Endothelial cell of umbilical vein (primary cell): ENCODE data around the gene TADA2A. TPM values are rescaled to one million over a fixed set of nuclear protein-coding genes. Genes with fewer than 3 reads are reported as not detected.

Experiments used
- BruUV-seq: library from RNA; stranded (reverse); fragments of 400-500 nt; replicated peaks from 2 replicates; lab custom pipeline; 2021; lab: Mats Ljungman, UMichigan
- CTCF ChIA-PET: fragments of 300-600, 350-600 bp; sonication (Branson Sonifier 250); formaldehyde crosslinking; loops from one replicate; lab custom pipeline; 2021; ENCODE audit warnings: antibody characterized with exemption, inconsistent platforms; lab: Charles Lee
- POLR2A ChIA-PET: fragments of 300-600, 350-600 bp; sonication (Branson Sonifier 250); formaldehyde crosslinking; loops from one replicate; lab custom pipeline; 2021; ENCODE audit warnings: antibody characterized with exemption, inconsistent platforms; lab: Charles Lee
- DNase-seq: peaks from one replicate; pipeline ENCODE4 v3.0.0-alpha.2; 2011; ENCODE audit warnings: low read depth, low spot score
- FAIRE-seq: peaks from 2 replicates; lab custom pipeline; 2011; peaks lifted over from hg19 to GRCh38; lab: Jason Lieb, UNC
- H2AFZ ChIP-seq: 2 replicates; pipeline ENCODE4 v1.6.0; 2012; ENCODE audit warnings: low read depth, low read length, control low read depth, inconsistent platforms
- H3K27ac ChIP-seq: 2 replicates; pipeline ENCODE4 v1.5.1; 2011; ENCODE audit warnings: low read depth, mild to moderate bottlenecking, control low read depth, low read length, moderate library complexity; ENCODE audit not compliant: insufficient read depth
- H3K27me3 ChIP-seq, 2 experiments: 2 replicates each; pipeline versions ENCODE4 v1.6.0 to v1.6.1; 2011; ENCODE audit warnings: low read length in 2 of 2, mixed read lengths in 1 of 2; ENCODE audit not compliant: control insufficient read depth in 2 of 2, insufficient read depth in 2 of 2
- H3K36me3 ChIP-seq, 2 experiments: 2 replicates in 1 of 2; 3 replicates in 1 of 2; pipeline ENCODE4 v1.5.1; 2011; ENCODE audit warnings: low read length in 2 of 2, mild to moderate bottlenecking in 1 of 2, moderate library complexity in 1 of 2; ENCODE audit not compliant: control insufficient read depth in 2 of 2, insufficient read depth in 2 of 2; ENCODE audit errors: extremely low read depth in 1 of 2
- H3K4me1 ChIP-seq: 3 replicates; pipeline ENCODE4 v1.5.1; 2011; ENCODE audit warnings: mild to moderate bottlenecking, low read length; ENCODE audit not compliant: control insufficient read depth, insufficient read depth; ENCODE audit errors: extremely low read depth
- H3K4me2 ChIP-seq: 2 replicates; pipeline ENCODE4 v1.6.1; 2011; ENCODE audit warnings: low read length, control low read depth, mixed read lengths; ENCODE audit not compliant: insufficient read depth
- H3K4me3 ChIP-seq, 3 experiments: fragments of 200-600 bp in 1 of 3; sonication (generic), shearing (Covaris generic) in 1 of 3; replicated peaks in 1 of 3; 2 replicates each; pipeline ENCODE4 v1.5.1; 2011 to 2016; ENCODE audit warnings: control low read depth in 3 of 3, low read length in 3 of 3, mild to moderate bottlenecking in 2 of 3, inconsistent platforms in 1 of 3, low read depth in 1 of 3, moderate library complexity in 1 of 3; ENCODE audit not compliant: insufficient read depth in 1 of 3
- H3K79me2 ChIP-seq: 2 replicates; pipeline ENCODE4 v1.6.0; 2012; ENCODE audit warnings: low read length, inconsistent platforms; ENCODE audit not compliant: control insufficient read depth, insufficient read depth
- H3K9ac ChIP-seq: replicated peaks from 2 replicates; pipeline ENCODE3; 2011; ENCODE audit warnings: low read length, control low read depth; ENCODE audit not compliant: insufficient read depth; ENCODE audit errors: extremely low read depth
- H3K9me1 ChIP-seq: replicated peaks from 3 replicates; pipeline ENCODE4 v1.6.0; 2011; ENCODE audit warnings: mild to moderate bottlenecking, low read length; ENCODE audit not compliant: control insufficient read depth, insufficient read depth; ENCODE audit errors: extremely low read depth
- H3K9me3 ChIP-seq: replicated peaks from 2 replicates; pipeline ENCODE4 v1.5.1; 2012; ENCODE audit warnings: low read length, inconsistent platforms; ENCODE audit not compliant: control insufficient read depth, insufficient read depth
- H4K20me1 ChIP-seq: replicated peaks from 2 replicates; pipeline ENCODE3; 2011; ENCODE audit warnings: mild to moderate bottlenecking, low read length; ENCODE audit not compliant: control insufficient read depth, insufficient read depth; ENCODE audit errors: extremely low read depth
- CTCF ChIP-seq, 2 donors: IDR thresholded peaks; 1 replicate in 1 of 2; 2 replicates in 1 of 2; pipeline ENCODE4 v1.5.1; 2011; ENCODE audit warnings: low read length in 2 of 2, mild to moderate bottlenecking in 2 of 2, moderate library complexity in 2 of 2, control low read depth in 1 of 2, inconsistent platforms in 1 of 2, low read depth in 1 of 2; ENCODE audit not compliant: insufficient read depth in 1 of 2; ENCODE audit errors: extremely low read depth in 1 of 2
- EZH2 ChIP-seq: IDR thresholded peaks from 2 replicates; pipeline ENCODE4 v1.6.1; 2012; ENCODE audit warnings: borderline replicate concordance, low read depth, mild to moderate bottlenecking, moderate library complexity, low read length, inconsistent platforms; ENCODE audit not compliant: severe bottlenecking
- FOS ChIP-seq: IDR thresholded peaks from 2 replicates; pipeline ENCODE4 v1.6.1; 2011; ENCODE audit warnings: mild to moderate bottlenecking, low read length, moderate library complexity, borderline replicate concordance; ENCODE audit not compliant: insufficient read depth
- GATA2 ChIP-seq: IDR thresholded peaks from 2 replicates; pipeline ENCODE4 v1.7.0; 2011; ENCODE audit warnings: low read depth, mild to moderate bottlenecking, moderate library complexity, mixed read lengths, low read length; ENCODE audit not compliant: insufficient read length, insufficient read depth
- JUN ChIP-seq: IDR thresholded peaks from 2 replicates; pipeline ENCODE4 v1.6.1; 2011; ENCODE audit warnings: borderline replicate concordance, low read depth; ENCODE audit not compliant: insufficient read length, insufficient read depth
- MAX ChIP-seq: IDR thresholded peaks from 2 replicates; pipeline ENCODE4 v1.6.1; 2011; ENCODE audit not compliant: insufficient read depth, insufficient read length
- MYC ChIP-seq: IDR thresholded peaks from one replicate; pipeline ENCODE4 v1.6.1; 2011; ENCODE audit warnings: mild to moderate bottlenecking, low read depth, low read length
- POLR2A ChIP-seq: IDR thresholded peaks from 2 replicates; pipeline ENCODE4 v1.6.1; 2012; ENCODE audit warnings: low read depth, mild to moderate bottlenecking, control low read depth, low read length
- POLR2AphosphoS5 ChIP-seq: IDR thresholded peaks from 2 replicates; pipeline ENCODE4 v1.6.1; 2012; ENCODE audit warnings: low read depth, mild to moderate bottlenecking, control low read depth, low read length, moderate library complexity; ENCODE audit not compliant: insufficient read depth
- dilution Hi-C: fragments of 300-500 bp; cut with MboI; formaldehyde crosslinking; loops from one replicate; pipeline ENCODE4 v1.15.0; 2019; ENCODE audit warnings: low sequenced_read_pairs; ENCODE audit not compliant: extremely low pct_ligation_motif_present
- intact Hi-C: fragments of 100-400 bp; cut with micrococcal nuclease; formaldehyde crosslinking; loops from one replicate; pipeline ENCODE4 v1.10.0; 2022
- polyA plus RNA-seq, 4 experiments: library from polyadenylated mRNA; depleted of rRNA in 3 of 4; stranded (reverse) in 3 of 4; unstranded in 1 of 4; fragments of >200 nt; gene quantifications; 2 replicates each; pipeline versions ENCODE4 v1.2.1 to v1.2.3, GENCODE V29; 2011 to 2012; ENCODE audit warnings: missing spikeins in 1 of 4
- total RNA-seq: library from RNA; stranded (reverse); gene quantifications from 2 replicates; pipeline ENCODE4 v1.2.3, GENCODE V29; 2021

Gene TADA2A
- total and polyA plus RNA-seq, 2 donors (not counting 3 experiments of a cell fraction or from before 2014, with no cell fraction given): 9.9 to 22.4 TPM

- FAIRE-seq (no peak), DNase-seq (no peak)
- no peak overlapping the region for H3K9ac ChIP-seq
- H3K36me3 ChIP-seq: peaks cover 0 to 11% of the 10 kb centered on the region in 2 experiments
- CTCF ChIA-PET: interaction anchor here (1.1 kb wide), 1 partner anchor 13 kb away, joined by 4 read pairs; no protein-coding TSS in a partner anchor
- H3K27me3 ChIP-seq: no peaks in the 10 kb centered on the region
- POLR2A ChIA-PET: no interaction called here
- H3K27ac ChIP-seq: no peak overlapping the region
- no peaks in the 10 kb centered on the region for H4K20me1 ChIP-seq
- no peaks in the 10 kb centered on the region for H3K4me1 ChIP-seq
- no TSS peak for BruUV-seq
- dilution Hi-C loops (no loop called here), intact Hi-C loops (no loop called here)
- TF ChIP-seq CTCF (IDR thresholded peaks at IDR 0.05; ENCODE audit: extremely low read depth in 1 of 2, insufficient read depth in 1 of 2, low read depth in 1 of 2, low read length in 2 of 2): no peak
- TF ChIP-seq FOS: no peak
- no peak for TF ChIP-seq GATA2
- no peak for TF ChIP-seq EZH2
- no peak overlapping the region for H3K4me2 ChIP-seq
- no peak overlapping the region for H2AFZ ChIP-seq
- H3K9me3 ChIP-seq: no peaks in the 10 kb centered on the region
- no peaks in the 10 kb centered on the region for H3K79me2 ChIP-seq
- no peaks in the 10 kb centered on the region for H3K9me1 ChIP-seq
- no peak overlapping the region for H3K4me3 ChIP-seq
Measured at GRCh38 chr17:37425268-37425667, 18.6 kb downstream of the TADA2A start.

GRCh38 chr17:37429039-37429438 lies 22.4 kb downstream of the TADA2A start:
- no peak overlapping the region for H2AFZ ChIP-seq
- H3K27ac ChIP-seq: no peak overlapping the region
- FAIRE-seq: no peak
- no peaks in the 10 kb centered on the region for H3K9me1 ChIP-seq
- no peaks in the 10 kb centered on the region for H4K20me1 ChIP-seq
- no peak overlapping the region for H3K4me2 ChIP-seq
- peaks cover 4% of the 10 kb centered on the region for H3K79me2 ChIP-seq
- no peaks in the 10 kb centered on the region for H3K4me1 ChIP-seq
- peaks cover 0 to 11% of the 10 kb centered on the region in 2 experiments for H3K36me3 ChIP-seq
- intact Hi-C loops (no loop called here), dilution Hi-C loops (no loop called here)
- ChIA-PET POLR2A (no interaction called here), CTCF (interaction anchor here (1.7 to 2.2 kb wide), 2 partner anchors 10 to 56 kb away, joined by 10 read pairs; no protein-coding TSS in a partner anchor)
- H3K9ac ChIP-seq: no peak overlapping the region
- no peaks in the 10 kb centered on the region for H3K27me3 ChIP-seq
- no peak for TF ChIP-seq CTCF (IDR thresholded peaks at IDR 0.05; ENCODE audit: extremely low read depth in 1 of 2, insufficient read depth in 1 of 2, low read depth in 1 of 2, low read length in 2 of 2)
- TF ChIP-seq EZH2: no peak
- TF ChIP-seq JUN: no peak
- no peak for TF ChIP-seq MYC
- no peak for TF ChIP-seq POLR2AphosphoS5
- no peak for TF ChIP-seq POLR2A
- TF ChIP-seq MAX: no peak
- TF ChIP-seq GATA2: no peak
- no peak for DNase-seq
- no TSS peak for BruUV-seq
- no peak overlapping the region for H3K4me3 ChIP-seq
- H3K9me3 ChIP-seq: no peaks in the 10 kb centered on the region
